CD4-positive, alpha-beta T cell (primary cell): ENCODE results near the gene ZDHHC8. TPM values are rescaled to one million over a fixed set of nuclear protein-coding genes. Genes with fewer than 3 reads are reported as not detected.

Experiments used
- ATAC-seq: fragments of 200-7000 bp; cut with Tn5 transposase; one replicate; pipeline ENCODE4 v1.10.0; 2022; ENCODE audit warnings: mild to moderate bottlenecking; ENCODE audit not compliant: poor library complexity
- CTCF ChIA-PET: fragments of 350-600 bp; sonication (Branson Sonifier 250); formaldehyde crosslinking; loops from one replicate; lab custom pipeline; 2021; ENCODE audit warnings: antibody characterized with exemption, inconsistent platforms; lab: Charles Lee
- POLR2A ChIA-PET: fragments of 350-600 bp; sonication (Branson Sonifier 250); formaldehyde crosslinking; loops from one replicate; lab custom pipeline; 2021; ENCODE audit warnings: antibody characterized with exemption, inconsistent platforms; lab: Charles Lee
- DNase-seq, 14 experiments: peaks; one replicate each; pipeline ENCODE4 v3.0.0-alpha.2; 2013 to 2020; ENCODE audit warnings: mixed read lengths in 2 of 14
- H3K27ac ChIP-seq, 2 donors: one replicate each; pipeline versions ENCODE4 v1.5.1 to v1.7.0; 2013; ENCODE audit warnings: low read length in 2 of 2, low read depth in 1 of 2, mild to moderate bottlenecking in 1 of 2
- H3K27me3 ChIP-seq, 2 experiments: 1 replicate in 1 of 2; 2 replicates in 1 of 2; pipeline versions ENCODE4 v1.6.1 to v1.7.0; 2013; ENCODE audit warnings: low read length in 2 of 2, control low read depth in 1 of 2, mild to moderate bottlenecking in 1 of 2, moderate library complexity in 1 of 2; ENCODE audit not compliant: insufficient read depth in 2 of 2, control insufficient read depth in 1 of 2
- H3K36me3 ChIP-seq: one replicate; pipeline ENCODE4 v1.6.1; 2013; ENCODE audit warnings: low read length, control low read depth; ENCODE audit not compliant: insufficient read depth
- H3K4me1 ChIP-seq: one replicate; pipeline ENCODE4 v1.6.1; 2013; ENCODE audit warnings: low read length, control low read depth; ENCODE audit not compliant: insufficient read depth
- H3K4me3 ChIP-seq: one replicate; pipeline ENCODE4 v1.5.1; 2013; ENCODE audit warnings: mild to moderate bottlenecking, low read length, moderate library complexity
- H3K9me3 ChIP-seq, 2 experiments: 1 replicate in 1 of 2; 2 replicates in 1 of 2; pipeline versions ENCODE4 v1.6.1 to v1.7.0; 2013; ENCODE audit warnings: low read length in 2 of 2, mild to moderate bottlenecking in 2 of 2, control low read depth in 1 of 2, moderate library complexity in 1 of 2; ENCODE audit not compliant: control insufficient read depth in 1 of 2, insufficient read depth in 1 of 2
- H3K27ac Mint-ChIP-seq: one replicate; pipeline ENCODE4 v1.8.0; 2020; ENCODE audit warnings: mixed read lengths
- H3K27me3 Mint-ChIP-seq: one replicate; pipeline ENCODE4 v1.8.0; 2021; ENCODE audit warnings: mixed read lengths
- H3K36me3 Mint-ChIP-seq: one replicate; pipeline ENCODE4 v1.8.0; 2021; ENCODE audit warnings: low read depth, mixed read lengths
- H3K4me1 Mint-ChIP-seq: one replicate; pipeline ENCODE4 v1.8.0; 2021; ENCODE audit warnings: low read depth, mixed read lengths
- H3K4me3 Mint-ChIP-seq: one replicate; pipeline ENCODE4 v1.8.0; 2020; ENCODE audit warnings: mild to moderate bottlenecking, mixed read lengths
- H3K9me3 Mint-ChIP-seq: one replicate; pipeline ENCODE4 v1.8.0; 2020; ENCODE audit warnings: mixed read lengths
- CTCF ChIP-seq: fragments of 200-600 bp; IDR thresholded peaks from one replicate; pipeline ENCODE4 v1.8.0; 2022; ENCODE audit warnings: antibody characterized with exemption, mild to moderate bottlenecking
- intact Hi-C, 2 experiments: fragments of 100-400 bp; cut with DNase I in 1 of 2; cut with micrococcal nuclease in 1 of 2; formaldehyde crosslinking; loops; one replicate each; pipeline versions ENCODE4 v1.15.1 to v1.9.0; 2023 to 2025; cut with DNase I, micrococcal nuclease
- total RNA-seq, 174 experiments: library from RNA in 2 of 174; stranded (reverse) in 2 of 174; gene quantifications; one replicate each; pipeline ENCODE4 v1.2.3 and lab custom pipeline; 2021 to 2026

The ZDHHC8 gene
- total RNA-seq, 2 experiments from 2014 or later, result 44.9 to 49.3 TPM

DNA sequence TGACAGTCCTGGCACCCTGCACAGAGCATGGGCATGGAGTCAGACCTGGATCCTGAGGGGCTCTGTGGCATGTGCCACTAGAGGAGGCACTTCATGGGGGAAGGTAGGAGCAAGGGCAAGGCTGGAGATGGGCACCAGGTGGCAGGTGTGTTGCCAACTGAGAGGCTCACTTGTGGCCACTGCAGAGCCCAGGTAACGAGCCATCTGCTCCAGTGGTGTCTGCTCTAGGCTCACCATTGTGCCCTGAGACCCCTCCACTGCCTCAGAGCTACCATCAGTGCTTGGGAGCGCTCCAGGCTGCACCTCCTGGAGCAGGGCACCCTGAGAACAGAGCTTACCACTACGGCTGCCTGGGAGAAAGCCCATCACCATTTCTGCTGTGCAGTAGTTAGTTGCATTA lies 1.3 kb upstream of the ZDHHC8 start:
- no peaks in the 10 kb centered on the region for H3K9me3 Mint-ChIP-seq
- peak overlapping the region; percentile 85 for H3K4me3 Mint-ChIP-seq
- TF ChIP-seq CTCF, result no peak
- H3K4me1 Mint-ChIP-seq, result peaks cover 28% of the 10 kb centered on the region
- ATAC-seq (peak; percentile 35), DNase-seq (peak in 4 of 14 experiments; percentile 8 to 66 (median 37))
- ChIA-PET POLR2A (interaction anchor here (1.3 to 1.7 kb wide), 3 partner anchors 10 to 160 kb away, joined by 4 to 8 read pairs (median 5); partner anchors contain the start of gene TRMT2A), CTCF (interaction anchor here (0.6 to 2.8 kb wide), 4 partner anchors 42 to 159 kb away, joined by 3 to 22 read pairs (median 3); no protein-coding TSS in a partner anchor)
- H3K36me3 Mint-ChIP-seq, result peaks cover 25% of the 10 kb centered on the region
- Histone ChIP-seq H3K27ac (peak overlapping the region; percentile 38 to 75), H3K27me3 (no peaks in the 10 kb centered on the region), H3K9me3 (no peaks in the 10 kb centered on the region), H3K4me3 (no peak overlapping the region), H3K4me1 (peaks cover 48% of the 10 kb centered on the region), H3K36me3 (peaks cover 18% of the 10 kb centered on the region)
- intact Hi-C loops, result loop anchor here in 1 of 2 experiments (5.0 kb wide), 1 partner anchor 77 kb away; no protein-coding TSS in a partner anchor
- H3K27ac Mint-ChIP-seq, result peak overlapping the region; percentile 79
- no peaks in the 10 kb centered on the region for H3K27me3 Mint-ChIP-seq

- intact Hi-C loops, result loop anchor here in 1 of 2 experiments (1.0 to 5.0 kb wide), 3 partner anchors 14 to 115 kb away; partner anchors contain the start of genes ARVCF and TRMT2A
- peak overlapping the region; percentile 38 to 75 for H3K27ac ChIP-seq
- H3K4me3 ChIP-seq, result peak overlapping the region; percentile 70
- Mint-ChIP-seq H3K27ac (peak overlapping the region; percentile 79), H3K9me3 (no peaks in the 10 kb centered on the region), H3K27me3 (no peaks in the 10 kb centered on the region), H3K36me3 (peaks cover 22% of the 10 kb centered on the region), H3K4me1 (peaks cover 28% of the 10 kb centered on the region), H3K4me3 (peak overlapping the region; percentile 85)
- POLR2A ChIA-PET, result interaction anchor here (1.3 to 1.7 kb wide), 3 partner anchors 9 to 161 kb away, joined by 4 to 8 read pairs (median 5); partner anchors contain the start of gene TRMT2A
- CTCF ChIA-PET, result interaction anchor here (2.8 kb wide), 1 partner anchor 160 kb away, joined by 22 read pairs; no protein-coding TSS in a partner anchor
- no peaks in the 10 kb centered on the region for H3K9me3 ChIP-seq
- no peaks in the 10 kb centered on the region for H3K27me3 ChIP-seq
- ATAC-seq (peak; percentile 71), DNase-seq (peak; percentile 58 to 88 (median 82))
- no peak for TF ChIP-seq CTCF
- peaks cover 12% of the 10 kb centered on the region for H3K36me3 ChIP-seq
- H3K4me1 ChIP-seq, result peaks cover 54% of the 10 kb centered on the region
Measured at GRCh38 chr22:20130731-20131596, 640 bp upstream of the ZDHHC8 start.

- no peak overlapping the region for H3K27ac Mint-ChIP-seq
- Histone ChIP-seq H3K36me3 (peaks cover 2% of the 10 kb centered on the region), H3K9me3 (no peaks in the 10 kb centered on the region), H3K27ac (no peak overlapping the region), H3K27me3 (no peaks in the 10 kb centered on the region), H3K4me3 (peak overlapping the region; percentile 68), H3K4me1 (peaks cover 59% of the 10 kb centered on the region)
- H3K27me3 Mint-ChIP-seq, result no peaks in the 10 kb centered on the region
- TF ChIP-seq CTCF, result no peak
- ATAC-seq, result peak; percentile 4
- no peaks in the 10 kb centered on the region for H3K9me3 Mint-ChIP-seq
- ChIA-PET POLR2A (no interaction called here), CTCF (no interaction called here)
- peak in 3 of 14 experiments; percentile 8 to 61 (median 45) for DNase-seq
- peaks cover 12% of the 10 kb centered on the region for H3K36me3 Mint-ChIP-seq
- intact Hi-C loops, result loop anchor here in 1 of 2 experiments (1.0 to 5.0 kb wide), 3 partner anchors 15 to 116 kb away; partner anchors contain the start of genes ARVCF and TRMT2A
- peak overlapping the region; percentile 86 for H3K4me3 Mint-ChIP-seq
- H3K4me1 Mint-ChIP-seq, result peaks cover 33% of the 10 kb centered on the region
Measured at GRCh38 chr22:20131859-20132685, 468 bp downstream of the ZDHHC8 start.
